ENCODE data around the gene HOXC10.

HOXC10 gene

DNA sequence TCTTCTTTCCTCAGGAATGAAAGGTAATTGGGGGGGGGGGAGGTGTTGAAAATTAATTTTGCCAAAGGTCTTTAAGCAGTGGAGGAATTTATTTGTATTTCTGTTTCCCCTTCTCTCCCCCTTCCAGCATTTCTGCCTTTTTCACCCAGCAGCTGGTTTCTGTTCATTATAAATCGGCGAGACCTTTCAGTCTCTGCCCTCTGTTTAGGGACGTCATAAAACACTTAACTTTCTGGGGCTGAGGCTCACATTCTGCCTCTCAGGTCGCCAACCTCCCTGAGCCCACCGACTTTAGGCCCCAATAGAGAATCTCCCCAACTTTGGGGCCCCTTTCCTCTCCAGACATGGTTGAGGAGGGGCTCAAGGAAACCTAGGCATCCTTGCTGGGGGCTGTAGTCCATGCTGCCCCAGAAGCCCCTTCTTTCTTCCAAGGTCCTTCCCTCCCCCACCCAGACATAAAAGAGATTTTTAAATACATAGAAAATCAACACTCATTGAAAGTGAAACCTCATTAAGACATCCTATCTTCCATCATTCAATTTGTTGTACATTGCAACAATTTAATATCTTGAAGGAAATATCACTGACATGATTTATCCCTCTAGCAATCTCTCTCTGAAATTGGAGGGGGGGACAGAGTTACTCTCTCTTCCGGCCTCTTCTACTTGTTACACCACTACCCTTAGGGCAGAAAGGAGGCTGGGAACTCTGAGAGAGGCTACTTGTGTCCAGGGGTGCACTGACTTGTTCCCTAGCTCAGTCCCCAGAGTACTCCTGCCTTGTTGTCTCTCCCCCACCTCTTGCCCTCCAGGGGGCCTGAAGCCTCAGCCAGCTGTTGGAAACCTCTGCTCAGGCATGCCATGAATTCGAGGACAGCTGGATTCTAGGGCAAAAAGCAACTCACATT, 40.8 kb downstream of the HOXC10 start:
- in situ Hi-C loops (cut with MboI; ENCODE audit: low sequenced_read_pairs): no loop called here

DNA sequence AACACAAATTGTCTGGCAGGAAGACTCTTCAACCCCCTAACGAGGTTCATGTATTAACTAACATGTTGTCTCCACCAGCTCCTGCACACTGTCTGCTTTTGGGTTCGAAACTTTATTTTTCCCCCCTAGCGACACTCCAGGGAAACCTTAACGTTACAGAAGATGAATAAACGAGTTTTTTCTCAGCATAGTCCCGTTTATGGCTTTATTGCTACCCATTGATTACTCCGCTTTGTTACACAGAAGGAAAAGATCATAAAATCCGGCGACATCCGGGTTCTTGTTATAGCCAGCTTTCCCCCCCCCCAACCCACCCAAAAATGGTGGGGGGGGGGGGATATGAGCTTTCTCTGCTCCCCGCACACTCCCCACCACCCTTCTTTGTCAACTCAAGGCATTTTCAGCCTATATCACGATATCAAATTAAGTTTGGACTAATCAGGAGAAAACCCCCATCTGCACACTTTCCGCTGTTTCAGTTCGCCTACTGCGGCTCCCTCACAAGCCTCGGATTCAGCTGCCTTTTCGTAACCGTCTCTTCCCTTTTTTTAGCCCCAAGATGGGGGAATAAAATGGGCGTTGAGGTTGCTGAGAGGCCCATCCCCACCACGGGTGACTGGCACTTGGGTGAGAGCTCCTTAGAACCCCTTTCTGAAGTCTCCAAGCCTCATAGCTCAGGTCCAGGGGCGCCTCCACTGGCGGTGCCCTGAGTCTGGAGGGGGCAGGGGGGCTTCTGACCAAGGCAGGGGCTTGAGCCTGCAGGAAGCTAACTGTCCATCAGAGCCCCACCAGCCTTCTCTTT, 41.9 kb downstream of the HOXC10 start:
- in situ Hi-C loops (cut with MboI; ENCODE audit: low sequenced_read_pairs): no loop called here

DNA sequence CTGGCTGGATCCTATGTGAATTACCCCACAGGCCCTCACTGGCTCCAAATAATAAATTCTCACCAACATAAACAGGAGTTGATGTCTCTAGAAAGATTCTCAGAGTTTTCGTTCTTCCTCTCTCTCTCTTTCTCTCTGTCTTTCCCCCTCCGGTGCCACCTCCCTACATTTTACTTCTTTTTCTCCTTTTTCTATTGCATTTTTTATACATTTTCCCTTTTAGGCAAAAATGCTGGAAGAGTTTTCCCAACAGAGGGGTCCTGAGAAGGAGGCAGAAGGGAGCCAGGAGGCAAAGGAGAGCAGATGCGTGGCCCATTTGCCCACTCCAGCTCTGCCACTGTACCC, 42.5 kb downstream of the HOXC10 start:
- in situ Hi-C loops (cut with MboI; ENCODE audit: low sequenced_read_pairs): no loop called here

DNA sequence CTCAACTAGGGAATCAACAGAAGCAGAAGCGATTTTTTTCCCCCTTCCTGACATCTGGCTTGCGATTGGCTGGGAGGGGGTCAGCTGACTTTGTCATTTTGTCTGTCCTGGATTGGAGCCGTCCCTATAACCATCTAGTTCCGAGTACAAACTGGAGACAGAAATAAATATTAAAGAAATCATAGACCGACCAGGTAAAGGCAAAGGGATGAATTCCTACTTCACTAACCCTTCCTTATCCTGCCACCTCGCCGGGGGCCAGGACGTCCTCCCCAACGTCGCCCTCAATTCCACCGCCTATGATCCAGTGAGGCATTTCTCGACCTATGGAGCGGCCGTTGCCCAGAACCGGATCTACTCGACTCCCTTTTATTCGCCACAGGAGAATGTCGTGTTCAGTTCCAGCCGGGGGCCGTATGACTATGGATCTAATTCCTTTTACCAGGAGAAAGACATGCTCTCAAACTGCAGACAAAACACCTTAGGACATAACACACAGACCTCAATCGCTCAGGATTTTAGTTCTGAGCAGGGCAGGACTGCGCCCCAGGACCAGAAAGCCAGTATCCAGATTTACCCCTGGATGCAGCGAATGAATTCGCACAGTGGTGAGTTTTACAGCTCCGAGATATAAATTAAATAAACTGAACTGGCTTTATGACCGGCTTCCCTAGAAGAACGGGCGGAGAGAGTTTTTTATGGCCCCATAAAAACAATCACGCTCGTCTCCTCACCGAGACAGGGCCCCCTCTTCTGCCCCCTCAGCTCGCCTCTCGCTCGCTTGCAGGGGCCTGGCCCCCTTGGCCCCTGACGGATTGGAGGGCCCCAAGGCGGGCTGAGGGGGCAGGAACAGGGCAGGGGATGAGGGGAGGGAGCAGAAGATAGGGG, 43.6 kb downstream of the HOXC10 start, which contains the start of gene HOXC6:
Gene HOXC6 (plus strand): TSS at position 127 of the 888 bp plus-strand sequence. CDS start 82 bp downstream, at position 209.
- in situ Hi-C loops (cut with MboI; ENCODE audit: low sequenced_read_pairs): no loop called here

DNA sequence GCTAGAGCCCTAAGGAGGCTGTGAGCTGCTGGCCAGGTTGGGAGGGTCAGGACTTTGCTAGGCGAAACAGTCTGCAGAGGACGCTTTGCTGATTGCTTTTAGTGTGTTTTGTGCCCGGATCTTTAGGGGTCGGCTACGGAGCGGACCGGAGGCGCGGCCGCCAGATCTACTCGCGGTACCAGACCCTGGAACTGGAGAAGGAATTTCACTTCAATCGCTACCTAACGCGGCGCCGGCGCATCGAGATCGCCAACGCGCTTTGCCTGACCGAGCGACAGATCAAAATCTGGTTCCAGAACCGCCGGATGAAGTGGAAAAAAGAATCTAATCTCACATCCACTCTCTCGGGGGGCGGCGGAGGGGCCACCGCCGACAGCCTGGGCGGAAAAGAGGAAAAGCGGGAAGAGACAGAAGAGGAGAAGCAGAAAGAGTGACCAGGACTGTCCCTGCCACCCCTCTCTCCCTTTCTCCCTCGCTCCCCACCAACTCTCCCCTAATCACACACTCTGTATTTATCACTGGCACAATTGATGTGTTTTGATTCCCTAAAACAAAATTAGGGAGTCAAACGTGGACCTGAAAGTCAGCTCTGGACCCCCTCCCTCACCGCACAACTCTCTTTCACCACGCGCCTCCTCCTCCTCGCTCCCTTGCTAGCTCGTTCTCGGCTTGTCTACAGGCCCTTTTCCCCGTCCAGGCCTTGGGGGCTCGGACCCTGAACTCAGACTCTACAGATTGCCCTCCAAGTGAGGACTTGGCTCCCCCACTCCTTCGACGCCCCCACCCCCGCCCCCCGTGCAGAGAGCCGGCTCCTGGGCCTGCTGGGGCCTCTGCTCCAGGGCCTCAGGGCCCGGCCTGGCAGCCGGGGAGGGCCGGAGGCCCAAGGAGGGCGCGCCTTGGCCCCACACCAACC, 44.8 kb downstream of the HOXC10 start:
- in situ Hi-C loops (cut with MboI; ENCODE audit: low sequenced_read_pairs): no loop called here

DNA sequence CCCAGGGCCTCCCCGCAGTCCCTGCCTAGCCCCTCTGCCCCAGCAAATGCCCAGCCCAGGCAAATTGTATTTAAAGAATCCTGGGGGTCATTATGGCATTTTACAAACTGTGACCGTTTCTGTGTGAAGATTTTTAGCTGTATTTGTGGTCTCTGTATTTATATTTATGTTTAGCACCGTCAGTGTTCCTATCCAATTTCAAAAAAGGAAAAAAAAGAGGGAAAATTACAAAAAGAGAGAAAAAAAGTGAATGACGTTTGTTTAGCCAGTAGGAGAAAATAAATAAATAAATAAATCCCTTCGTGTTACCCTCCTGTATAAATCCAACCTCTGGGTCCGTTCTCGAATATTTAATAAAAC, 45.5 kb downstream of the HOXC10 start:
- in situ Hi-C loops (cut with MboI; ENCODE audit: low sequenced_read_pairs): no loop called here

DNA sequence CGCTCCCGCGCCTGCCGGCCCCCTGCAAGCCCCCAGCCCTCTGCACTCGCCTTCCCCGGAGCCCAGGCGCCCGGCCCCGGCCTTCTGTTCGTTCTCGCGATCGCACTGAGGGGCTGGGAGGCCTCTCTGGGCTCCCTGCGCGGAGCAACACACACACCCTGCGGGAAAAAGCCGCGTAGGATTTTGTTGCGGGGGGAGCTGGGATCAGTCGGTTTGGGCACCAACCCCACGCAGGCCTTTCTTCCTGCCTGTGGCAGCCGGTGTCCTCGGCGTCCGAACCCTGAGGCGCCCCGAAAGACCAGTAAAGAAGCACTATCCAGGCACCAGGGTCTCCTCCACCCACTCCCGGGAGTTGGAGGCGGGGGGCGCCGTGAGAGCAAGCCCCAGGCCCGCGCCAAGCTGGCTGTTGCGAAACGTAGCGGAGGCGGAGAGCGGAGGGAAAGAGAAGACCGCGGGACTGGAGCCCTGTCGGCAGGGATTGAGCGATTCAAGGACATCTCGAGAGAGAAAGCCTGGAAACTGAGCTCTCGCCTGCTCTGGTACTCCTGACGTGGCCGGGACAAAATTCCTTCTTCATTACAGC, 46.0 kb downstream of the HOXC10 start:
- in situ Hi-C loops (cut with MboI; ENCODE audit: low sequenced_read_pairs): no loop called here

- in situ Hi-C loops (cut with MboI; ENCODE audit: low sequenced_read_pairs): no loop called here
Measured at GRCh38 chr12:54031480-54031879, 46.5 kb downstream of the HOXC10 start.

DNA sequence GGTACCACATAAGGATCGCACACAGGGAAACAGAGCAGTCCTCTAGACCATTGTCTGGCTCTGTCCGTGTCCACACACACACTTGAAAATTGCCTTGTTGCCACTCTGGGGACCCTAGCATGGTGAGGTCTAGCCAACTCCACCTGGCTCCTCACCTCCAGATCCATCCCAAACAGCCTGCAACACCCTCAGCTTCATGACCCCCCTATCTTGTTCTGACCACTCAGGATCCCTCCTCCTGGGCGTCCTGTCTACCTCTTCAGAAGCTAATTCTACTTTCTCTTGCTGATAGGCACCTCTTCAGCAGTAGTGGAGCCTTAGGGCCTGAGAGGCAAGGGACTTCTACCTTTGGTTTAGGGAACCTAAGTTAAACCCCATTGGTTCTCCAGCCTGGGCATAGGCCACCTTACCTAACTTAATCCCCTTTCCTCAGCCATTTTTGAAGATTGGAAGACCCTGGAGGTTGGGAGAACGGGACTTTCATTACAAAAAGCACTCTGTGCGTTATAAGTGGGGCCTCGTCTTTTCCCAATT, 47.2 kb downstream of the HOXC10 start:
- in situ Hi-C loops (cut with MboI; ENCODE audit: low sequenced_read_pairs): no loop called here

GRCh38 chr12:54032627-54033100, 47.7 kb downstream of the HOXC10 start, which contains the start of gene HOXC5:
Gene HOXC5 (plus strand): TSS chr12:54033050. CDS start chr12:54033123, 73 bp downstream.
- in situ Hi-C loops (cut with MboI; ENCODE audit: low sequenced_read_pairs): no loop called here

DNA sequence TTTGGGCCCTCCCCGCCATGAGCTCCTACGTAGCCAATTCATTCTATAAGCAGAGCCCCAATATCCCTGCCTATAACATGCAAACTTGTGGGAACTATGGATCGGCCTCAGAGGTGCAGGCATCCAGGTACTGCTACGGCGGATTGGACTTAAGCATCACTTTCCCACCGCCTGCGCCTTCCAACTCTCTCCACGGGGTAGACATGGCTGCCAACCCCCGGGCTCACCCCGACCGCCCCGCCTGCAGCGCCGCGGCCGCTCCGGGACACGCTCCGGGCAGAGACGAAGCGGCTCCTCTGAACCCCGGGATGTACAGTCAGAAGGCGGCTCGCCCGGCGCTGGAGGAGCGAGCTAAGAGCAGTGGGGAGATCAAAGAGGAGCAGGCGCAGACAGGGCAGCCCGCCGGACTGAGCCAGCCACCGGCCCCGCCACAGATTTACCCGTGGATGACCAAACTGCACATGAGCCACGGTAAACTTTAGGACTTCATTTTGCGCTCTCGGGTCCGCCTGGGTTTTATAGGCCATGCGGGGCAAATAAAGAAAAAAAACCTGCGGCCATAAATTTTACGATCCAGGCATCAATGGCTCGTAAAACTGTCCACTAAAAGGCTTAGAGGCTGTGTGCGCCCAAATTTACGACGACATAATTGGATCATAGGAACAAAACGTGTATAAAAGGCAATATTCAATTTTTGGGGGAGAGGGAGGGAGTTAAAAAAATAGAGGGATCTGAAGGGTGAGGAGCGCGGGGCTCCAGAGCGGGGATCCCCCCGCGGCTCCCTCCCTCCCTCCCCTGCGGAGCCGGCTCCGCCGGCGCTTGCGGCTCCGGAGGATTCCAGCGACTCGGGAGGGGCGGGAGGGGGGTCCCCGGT, 48.4 kb downstream of the HOXC10 start:
- in situ Hi-C loops (cut with MboI; ENCODE audit: low sequenced_read_pairs): no loop called here

- in situ Hi-C loops (cut with MboI; ENCODE audit: low sequenced_read_pairs): no loop called here
Measured at GRCh38 chr12:54033980-54034784, 49.2 kb downstream of the HOXC10 start.

- in situ Hi-C loops (cut with MboI; ENCODE audit: low sequenced_read_pairs): no loop called here
Measured at GRCh38 chr12:54034785-54035310, 49.9 kb downstream of the HOXC10 start.

GRCh38 chr12:54035568-54036264, 50.8 kb downstream of the HOXC10 start:
- in situ Hi-C loops (cut with MboI; ENCODE audit: low sequenced_read_pairs): no loop called here

DNA sequence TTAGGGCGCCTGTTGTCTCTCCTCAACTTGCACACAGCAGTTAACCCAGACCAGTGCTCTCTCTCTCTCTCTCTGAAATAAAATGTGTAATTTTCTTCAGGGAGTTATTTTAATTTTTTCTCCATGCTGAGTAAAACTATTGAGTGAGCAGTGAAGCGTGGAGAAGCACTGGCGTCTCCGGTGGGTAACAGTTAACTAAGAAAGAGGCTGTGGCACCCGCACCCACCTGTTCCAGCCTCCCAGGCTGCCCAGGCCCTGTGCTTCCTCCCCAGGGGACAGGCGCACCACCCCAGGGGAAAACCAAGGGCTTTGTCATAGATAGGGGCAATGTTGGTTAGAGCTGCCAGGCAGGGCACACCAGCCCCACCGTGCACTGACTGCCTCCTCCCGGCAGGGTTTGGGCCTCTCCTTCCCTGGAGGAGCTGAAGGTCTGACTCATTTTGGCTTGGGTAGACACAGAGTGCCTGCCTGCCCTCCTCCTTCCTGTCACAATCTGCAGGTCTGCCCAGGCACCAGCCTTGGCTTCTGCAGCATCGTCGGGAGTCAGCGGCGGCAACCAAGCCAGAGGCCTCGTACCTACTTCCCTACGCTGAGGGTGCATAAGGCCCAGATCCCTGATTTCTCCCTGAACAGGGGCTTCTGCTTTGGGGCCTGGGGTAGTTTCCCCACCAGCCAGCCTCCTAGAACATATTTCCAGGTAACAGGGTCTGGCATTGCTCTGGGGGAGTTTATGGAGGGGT, 51.8 kb downstream of the HOXC10 start:
- in situ Hi-C loops (cut with MboI; ENCODE audit: low sequenced_read_pairs): no loop called here
